ENCODE measurements around the gene NR1I3. TPM values are rescaled to one million over a fixed set of nuclear protein-coding genes. Genes with fewer than 3 reads are reported as not detected.
A peak's percentile ranks its signal among the peaks of the same experiment; 100 is the strongest.
"Not testable (repeated sequence)": the region's sequence is repeated elsewhere in the genome, so short reads cannot be mapped to it uniquely, and the experiment has no call there.

NR1I3 gene
- total RNA-seq, 1 donor from 2014 or later = not detected

DNA sequence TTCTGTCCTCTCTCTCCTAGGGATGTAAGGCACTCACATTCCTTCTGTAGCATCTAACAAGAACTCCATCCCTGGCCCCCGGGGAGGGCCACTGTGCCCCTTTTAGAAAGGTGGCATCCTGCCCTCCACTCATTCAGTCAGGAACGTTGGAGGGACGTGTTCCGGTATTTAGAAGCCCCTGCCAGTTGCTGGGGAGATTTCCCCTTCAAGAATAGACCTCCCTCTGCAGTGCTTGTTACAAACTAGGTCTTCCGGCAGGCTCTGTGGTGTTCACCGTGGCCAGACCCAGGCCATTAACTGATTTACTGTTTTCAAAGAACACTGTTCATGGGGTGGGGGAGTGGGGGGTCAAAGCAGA, 21.3 kb upstream of the NR1I3 start:
- Mint-ChIP-seq H3K36me3 (ENCODE audit: unreplicated experiment) (peaks cover 3% of the 10 kb centered on the region), H3K27ac (ENCODE audit: unreplicated experiment) (no peak overlapping the region), H3K27me3 (ENCODE audit: unreplicated experiment) (peaks cover 55% of the 10 kb centered on the region), H3K4me3 (ENCODE audit: unreplicated experiment) (peak overlapping the region; percentile 65), H3K4me1 (ENCODE audit: unreplicated experiment) (peaks cover 16% of the 10 kb centered on the region), H3K9me3 (ENCODE audit: unreplicated experiment) (peaks cover 9% of the 10 kb centered on the region)
- TF ChIP-seq, protein P1, sequence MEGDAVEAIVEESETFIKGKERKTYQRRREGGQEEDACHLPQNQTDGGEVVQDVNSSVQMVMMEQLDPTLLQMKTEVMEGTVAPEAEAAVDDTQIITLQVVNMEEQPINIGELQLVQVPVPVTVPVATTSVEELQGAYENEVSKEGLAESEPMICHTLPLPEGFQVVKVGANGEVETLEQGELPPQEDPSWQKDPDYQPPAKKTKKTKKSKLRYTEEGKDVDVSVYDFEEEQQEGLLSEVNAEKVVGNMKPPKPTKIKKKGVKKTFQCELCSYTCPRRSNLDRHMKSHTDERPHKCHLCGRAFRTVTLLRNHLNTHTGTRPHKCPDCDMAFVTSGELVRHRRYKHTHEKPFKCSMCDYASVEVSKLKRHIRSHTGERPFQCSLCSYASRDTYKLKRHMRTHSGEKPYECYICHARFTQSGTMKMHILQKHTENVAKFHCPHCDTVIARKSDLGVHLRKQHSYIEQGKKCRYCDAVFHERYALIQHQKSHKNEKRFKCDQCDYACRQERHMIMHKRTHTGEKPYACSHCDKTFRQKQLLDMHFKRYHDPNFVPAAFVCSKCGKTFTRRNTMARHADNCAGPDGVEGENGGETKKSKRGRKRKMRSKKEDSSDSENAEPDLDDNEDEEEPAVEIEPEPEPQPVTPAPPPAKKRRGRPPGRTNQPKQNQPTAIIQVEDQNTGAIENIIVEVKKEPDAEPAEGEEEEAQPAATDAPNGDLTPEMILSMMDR (IDR thresholded peaks at IDR 0.05) = no peak
- DNase-seq (ENCODE audit: extremely low spot score, unreplicated experiment) = no peak

DNA sequence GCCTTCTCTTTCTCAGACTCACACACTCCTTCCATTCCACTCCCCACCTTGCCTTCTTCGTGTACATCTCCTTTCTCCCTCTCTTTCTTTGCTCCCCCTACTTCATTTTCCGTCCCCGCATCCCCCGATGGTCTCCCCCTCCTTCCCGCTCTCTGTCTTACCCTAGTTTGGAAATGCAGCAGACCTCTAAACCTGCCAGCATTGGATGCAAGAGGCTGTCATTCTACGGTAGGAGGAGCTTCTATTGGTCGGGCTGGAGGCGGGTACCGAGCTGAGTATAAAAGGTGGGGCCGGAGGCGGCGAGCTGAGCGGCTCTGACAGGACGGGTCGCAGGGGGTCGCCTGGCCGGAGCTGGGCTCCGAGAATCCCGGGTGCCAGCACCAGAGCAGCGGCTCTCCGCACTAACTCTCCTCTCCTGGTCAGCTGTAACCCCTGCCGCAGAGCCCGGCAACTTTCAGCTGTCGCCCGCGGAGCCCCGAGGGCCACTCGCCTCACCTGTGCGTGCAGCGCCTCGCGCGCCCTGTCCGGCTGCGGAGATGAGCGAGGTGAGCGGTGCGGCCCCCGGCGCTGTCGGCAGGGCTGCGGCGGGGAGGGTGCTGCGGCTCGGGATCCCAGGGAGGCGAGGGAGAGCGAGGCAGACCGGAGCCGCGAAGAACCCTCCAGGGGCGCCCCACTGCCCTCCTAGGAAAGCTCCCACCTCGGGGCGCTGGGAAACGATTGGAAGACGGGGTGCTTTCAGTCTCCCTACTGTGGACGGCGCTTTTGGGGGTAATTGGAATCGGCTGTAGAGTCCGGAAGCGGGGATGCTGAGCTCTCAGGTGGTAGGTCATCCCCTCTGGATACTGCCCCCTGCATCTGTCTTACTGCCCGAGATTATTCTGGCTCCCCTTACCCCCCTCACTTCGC, 20.7 kb upstream of the NR1I3 start, which contains the start of gene PCP4L1:
TSS of gene PCP4L1 (plus strand) at position 307 of the 906 bp plus-strand sequence. CDS start at position 537, 230 bp downstream.
- DNase-seq (ENCODE audit: extremely low spot score, unreplicated experiment) = no peak
- H3K4me3 Mint-ChIP-seq (ENCODE audit: unreplicated experiment) = peak within 1 kb of the TSS; percentile 65
- H3K4me1 Mint-ChIP-seq (ENCODE audit: unreplicated experiment) = peaks cover 16% of the 10 kb centered on the region
- TF ChIP-seq, protein P1 (IDR thresholded peaks at IDR 0.05) = no peak
- H3K27me3 Mint-ChIP-seq (ENCODE audit: unreplicated experiment) = peaks cover 55% of the 10 kb centered on the region
- peaks cover 3% of the 10 kb centered on the region for H3K36me3 Mint-ChIP-seq (ENCODE audit: unreplicated experiment)
- peaks cover 9% of the 10 kb centered on the region for H3K9me3 Mint-ChIP-seq (ENCODE audit: unreplicated experiment)
- H3K27ac Mint-ChIP-seq (ENCODE audit: unreplicated experiment) = no peak within 1 kb of the TSS

DNA sequence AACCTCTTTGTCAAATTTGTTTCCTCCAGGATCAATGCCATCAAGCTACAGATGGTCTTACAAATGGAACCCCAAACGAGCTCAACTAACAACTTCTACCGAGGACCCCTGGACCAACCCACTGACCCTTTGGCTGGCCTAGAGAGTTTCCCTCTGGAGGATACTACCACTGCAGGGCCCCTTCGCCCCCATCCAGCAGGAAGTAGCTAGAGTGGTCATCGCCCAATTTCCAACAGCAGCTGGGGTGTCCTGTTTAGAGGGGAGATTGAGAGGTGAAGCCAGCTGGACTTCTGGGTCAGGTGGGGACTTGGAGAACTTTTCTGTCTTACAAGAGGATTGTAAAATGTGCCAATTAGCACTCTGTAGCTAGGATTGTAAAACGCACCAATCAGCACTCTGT, 19.1 kb upstream of the NR1I3 start:
- not testable (repeated sequence) for H3K4me3 Mint-ChIP-seq (ENCODE audit: unreplicated experiment); H3K36me3 Mint-ChIP-seq (ENCODE audit: unreplicated experiment); H3K9me3 Mint-ChIP-seq (ENCODE audit: unreplicated experiment); DNase-seq (ENCODE audit: extremely low spot score, unreplicated experiment); H3K27ac Mint-ChIP-seq (ENCODE audit: unreplicated experiment)
- Mint-ChIP-seq H3K27me3 (ENCODE audit: unreplicated experiment) (peaks cover 47% of the 10 kb centered on the region), H3K4me1 (ENCODE audit: unreplicated experiment) (peaks cover 16% of the 10 kb centered on the region)

DNA sequence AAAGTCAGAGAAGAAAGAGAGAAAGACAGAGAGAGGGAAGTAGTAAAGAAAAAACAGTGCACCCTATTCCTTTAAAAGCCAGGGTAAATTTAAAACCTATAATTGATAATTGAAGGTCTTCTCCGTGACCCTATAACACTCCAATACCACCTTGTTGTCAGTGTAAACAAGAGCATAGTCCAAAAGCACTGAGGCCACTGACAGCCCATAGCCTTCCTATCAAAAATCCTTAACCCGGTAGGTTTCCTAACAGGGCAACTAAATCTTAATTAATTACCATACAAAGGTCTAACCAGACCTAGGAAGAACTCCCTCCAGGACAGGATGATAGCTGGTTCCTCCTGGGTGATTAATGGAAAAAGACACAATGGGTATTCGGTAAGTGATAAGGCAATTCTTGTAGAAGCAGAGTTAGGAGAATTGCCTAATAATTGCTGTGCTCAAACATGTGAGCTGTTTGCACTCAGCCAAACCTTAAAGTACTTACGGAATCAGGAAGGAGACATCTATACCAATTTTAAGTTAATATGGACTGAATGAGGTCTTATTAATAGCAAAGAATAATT, 18.0 kb upstream of the NR1I3 start:
- DNase-seq (ENCODE audit: extremely low spot score, unreplicated experiment); H3K4me3 Mint-ChIP-seq (ENCODE audit: unreplicated experiment); H3K36me3 Mint-ChIP-seq (ENCODE audit: unreplicated experiment); H3K27ac Mint-ChIP-seq (ENCODE audit: unreplicated experiment); H3K9me3 Mint-ChIP-seq (ENCODE audit: unreplicated experiment): not testable (repeated sequence)
- Mint-ChIP-seq H3K27me3 (ENCODE audit: unreplicated experiment) (peaks cover 39% of the 10 kb centered on the region), H3K4me1 (ENCODE audit: unreplicated experiment) (peaks cover 14% of the 10 kb centered on the region)

DNA sequence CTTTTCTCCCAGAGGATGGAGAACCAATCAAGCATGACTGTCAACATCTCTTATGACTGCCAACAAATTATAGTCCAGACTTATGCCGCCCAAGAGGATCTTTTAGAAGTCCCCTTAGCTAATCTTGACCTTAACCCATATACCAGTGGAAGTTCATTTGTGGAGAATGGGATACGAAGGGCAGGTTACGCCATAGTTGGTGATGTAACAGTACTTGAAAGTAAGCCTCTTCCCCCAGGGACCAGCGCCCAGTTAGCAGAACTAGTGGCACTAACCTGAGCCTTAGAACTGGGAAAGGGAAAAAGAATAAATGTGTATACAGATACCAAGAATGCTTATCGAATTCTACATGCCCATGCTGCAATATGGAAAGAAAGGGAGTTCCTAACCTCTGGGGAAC, 17.3 kb upstream of the NR1I3 start:
- Mint-ChIP-seq H3K27me3 (ENCODE audit: unreplicated experiment) (peaks cover 31% of the 10 kb centered on the region), H3K4me1 (ENCODE audit: unreplicated experiment) (peaks cover 11% of the 10 kb centered on the region)
- H3K27ac Mint-ChIP-seq (ENCODE audit: unreplicated experiment); H3K9me3 Mint-ChIP-seq (ENCODE audit: unreplicated experiment); H3K4me3 Mint-ChIP-seq (ENCODE audit: unreplicated experiment); H3K36me3 Mint-ChIP-seq (ENCODE audit: unreplicated experiment); DNase-seq (ENCODE audit: extremely low spot score, unreplicated experiment): not testable (repeated sequence)

DNA sequence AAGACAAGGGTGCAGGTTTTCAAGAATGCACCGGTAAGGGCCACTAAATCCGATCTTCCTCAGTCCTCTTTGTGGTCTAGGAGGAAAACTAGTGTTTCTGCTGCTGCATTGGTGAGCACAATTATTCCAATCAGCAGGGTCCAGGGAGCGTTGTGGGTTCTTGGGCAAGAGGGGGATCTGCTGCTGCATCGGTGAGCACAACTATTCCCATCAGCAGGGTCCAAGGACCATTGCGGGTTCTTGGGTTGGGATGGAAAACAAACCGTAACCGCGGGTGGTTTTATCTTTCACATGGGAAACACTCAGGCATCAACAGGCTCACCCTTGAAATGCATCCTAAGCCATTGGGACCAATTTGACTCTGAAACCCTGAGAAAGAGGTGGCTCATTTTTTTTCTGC, 13.6 kb upstream of the NR1I3 start:
- H3K36me3 Mint-ChIP-seq (ENCODE audit: unreplicated experiment) = no peaks in the 10 kb centered on the region
- no peak overlapping the region for H3K27ac Mint-ChIP-seq (ENCODE audit: unreplicated experiment)
- H3K4me1 Mint-ChIP-seq (ENCODE audit: unreplicated experiment) = no peaks in the 10 kb centered on the region
- H3K27me3 Mint-ChIP-seq (ENCODE audit: unreplicated experiment) = peaks cover 11% of the 10 kb centered on the region
- H3K9me3 Mint-ChIP-seq (ENCODE audit: unreplicated experiment) = peaks cover 8% of the 10 kb centered on the region
- H3K4me3 Mint-ChIP-seq (ENCODE audit: unreplicated experiment) = no peak overlapping the region
- TF ChIP-seq, protein P1 (IDR thresholded peaks at IDR 0.05) = no peak
- no peak for DNase-seq (ENCODE audit: extremely low spot score, unreplicated experiment)
